HG03196 (cell line): ENCODE data around the gene LMO3.
"Not testable (repeated sequence)": the region's sequence is repeated elsewhere in the genome, so short reads cannot be mapped to it uniquely, and the experiment has no call there.

Experiments used
- ATAC-seq: cut with Tn5 transposase; IDR thresholded peaks from one replicate; pipeline ENCODE4 v1.9.1; 2021; ENCODE audit not compliant: unreplicated experiment

LMO3 gene

DNA sequence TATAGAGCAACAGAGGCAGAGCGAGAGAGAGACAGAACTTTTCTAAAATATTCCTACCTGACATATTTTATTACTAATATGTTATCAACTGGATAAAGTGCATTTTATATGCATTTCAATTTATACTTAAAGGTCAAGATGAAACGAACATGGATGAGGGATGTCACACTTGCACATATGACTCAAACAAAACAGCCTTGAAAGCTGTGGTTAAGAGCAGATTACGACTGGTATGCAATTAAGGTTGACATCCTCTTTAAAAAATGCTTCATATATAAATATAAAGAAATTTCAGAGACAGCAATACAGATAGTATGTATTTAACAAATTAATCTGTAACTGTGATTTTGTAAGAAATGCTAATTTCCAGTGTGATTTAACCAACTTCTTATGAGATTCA is 52.5 kb downstream of the LMO3 start:
- ATAC-seq: no peak

DNA sequence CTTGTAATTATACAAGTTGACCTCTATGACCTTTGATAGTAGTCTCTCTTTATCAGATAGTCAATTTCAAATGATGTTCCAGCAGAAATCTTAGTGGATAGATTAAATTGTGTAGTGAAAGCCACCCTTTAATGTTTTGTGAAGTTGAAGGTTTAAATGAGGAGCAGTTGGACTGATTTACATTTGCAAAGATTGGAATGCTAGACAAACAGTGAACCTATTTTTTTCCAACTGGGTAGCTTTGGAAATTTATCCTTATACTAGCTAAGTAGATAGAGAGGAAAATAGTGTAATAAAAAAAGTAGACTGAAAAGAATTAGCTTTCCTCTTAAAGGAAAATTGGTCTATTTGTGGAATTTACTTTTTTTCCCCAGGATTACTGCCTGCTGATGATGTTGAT is 53.7 kb downstream of the LMO3 start:
- ATAC-seq: no peak

DNA sequence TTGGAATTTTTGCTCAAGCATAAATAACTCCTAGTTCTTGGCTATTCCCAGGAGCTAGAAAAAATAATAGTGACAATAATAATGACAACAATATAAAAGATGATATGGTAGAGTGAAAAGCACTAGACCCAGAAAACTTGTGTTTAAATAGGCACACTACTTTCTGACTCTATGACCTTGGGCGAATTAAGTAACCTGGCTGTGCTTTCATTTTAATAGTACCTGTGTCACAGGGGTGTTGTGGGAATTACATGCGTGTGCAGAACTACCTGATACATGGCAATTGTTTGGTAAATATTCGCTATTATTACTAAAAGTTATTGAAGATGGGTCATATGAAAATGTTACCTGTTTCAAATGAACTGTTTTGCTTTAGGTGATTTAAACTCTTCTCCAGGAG is 60.1 kb downstream of the LMO3 start:
- ATAC-seq: no peak

DNA sequence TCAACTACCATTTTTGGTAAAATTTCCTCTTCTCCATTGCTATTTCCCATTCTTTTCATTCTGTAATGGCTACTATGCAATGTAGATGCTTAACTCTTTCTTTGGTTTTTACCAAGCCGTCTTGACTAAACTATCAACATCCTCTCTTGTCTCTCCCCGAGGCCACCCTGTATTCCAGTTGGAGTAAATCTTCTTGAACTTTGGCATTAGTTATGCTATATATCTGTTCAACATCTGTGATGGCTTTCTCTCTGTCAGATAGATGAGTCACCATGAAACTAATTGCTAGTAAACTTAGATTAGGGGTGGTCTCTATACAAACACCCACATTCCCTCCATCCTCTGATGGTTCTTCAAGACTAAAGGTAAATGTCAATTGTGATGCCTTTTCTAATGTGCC is 63.4 kb downstream of the LMO3 start:
- no peak for ATAC-seq

DNA sequence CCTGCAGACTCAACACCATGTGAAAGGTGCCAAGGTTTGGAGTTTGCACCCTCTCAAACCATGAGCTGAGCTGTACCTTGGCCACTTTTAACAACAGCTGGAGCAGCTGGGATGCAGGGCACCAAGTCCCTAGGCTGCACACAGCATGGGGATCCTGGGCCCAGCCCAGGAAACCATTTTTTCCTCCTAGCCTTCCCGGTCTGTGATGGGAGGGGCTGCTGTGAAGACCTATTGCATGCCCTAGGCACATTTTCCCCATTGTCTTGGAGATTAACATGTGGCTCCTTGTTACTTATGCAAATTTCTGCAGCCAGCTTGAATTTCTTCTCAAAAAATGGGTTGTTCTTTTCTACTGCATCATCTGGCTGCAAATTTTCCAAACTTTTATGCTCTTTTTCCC is 68.3 kb downstream of the LMO3 start:
- ATAC-seq: not testable (repeated sequence)

DNA sequence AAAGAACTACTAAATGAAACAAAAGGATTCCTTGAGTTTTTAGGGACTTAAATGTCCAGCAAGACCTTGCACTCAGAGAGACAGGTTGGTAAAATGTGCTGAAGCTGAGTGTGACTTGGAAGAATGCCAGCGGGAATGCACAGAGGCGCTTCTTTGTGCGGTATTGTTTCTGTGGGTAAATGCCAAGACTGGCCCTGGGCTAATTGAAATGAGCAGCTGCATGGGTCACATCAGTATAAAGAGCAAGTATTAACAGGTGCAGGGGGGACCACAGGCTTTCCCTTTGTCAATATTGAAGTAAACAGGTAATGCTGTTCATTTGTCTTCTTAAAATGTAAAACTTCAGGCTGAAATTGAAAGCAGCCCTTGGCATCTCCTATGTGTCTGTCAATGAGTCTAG is 74.3 kb downstream of the LMO3 start:
- no peak for ATAC-seq

DNA sequence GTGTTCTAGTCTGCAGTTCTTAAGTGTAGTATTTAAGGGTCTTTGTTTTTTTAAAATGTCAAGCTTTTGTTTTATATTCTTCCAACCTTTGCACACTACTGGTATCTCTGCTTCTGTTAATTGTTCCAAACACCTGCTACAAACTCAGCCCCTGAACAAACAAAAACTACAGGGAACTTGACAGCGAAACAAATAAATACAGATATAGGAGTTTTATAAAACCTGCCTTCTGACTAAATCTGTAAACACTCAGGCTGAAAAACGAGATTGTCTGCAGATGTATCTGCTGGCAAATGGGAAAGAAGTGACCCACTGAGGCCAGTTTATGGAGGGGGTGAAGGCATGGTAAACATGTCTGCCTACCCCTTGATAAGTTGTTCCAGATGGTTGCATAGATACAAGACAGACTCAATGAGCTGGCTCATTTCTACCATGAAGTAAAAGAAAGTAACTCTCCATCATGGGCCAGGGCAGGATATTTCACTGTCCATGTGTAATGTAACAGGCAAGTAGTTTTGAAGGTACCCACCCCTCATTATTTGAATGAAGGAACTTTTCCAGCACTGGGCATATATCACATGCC is 75.6 kb downstream of the LMO3 start:
- ATAC-seq: no peak

DNA sequence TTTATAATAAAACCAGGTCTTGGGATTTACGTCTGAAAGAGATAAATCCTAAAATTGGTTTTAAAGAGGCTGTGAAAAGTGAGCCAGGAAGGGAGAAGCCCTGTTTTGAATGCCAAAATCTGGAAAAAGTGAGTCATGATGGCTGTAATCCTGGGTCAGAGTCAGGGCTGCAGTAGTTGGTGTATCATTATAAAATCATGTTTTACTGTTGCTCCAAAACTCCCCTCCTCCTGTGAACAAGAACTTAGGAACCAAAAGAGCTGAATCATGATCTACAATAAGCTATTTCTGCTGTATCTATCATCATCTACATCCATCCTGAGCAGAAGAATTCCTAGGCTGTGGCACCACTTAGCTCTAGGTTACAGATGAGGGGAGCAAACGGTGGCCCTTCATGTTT is 79.3 kb downstream of the LMO3 start:
- ATAC-seq: no peak

DNA sequence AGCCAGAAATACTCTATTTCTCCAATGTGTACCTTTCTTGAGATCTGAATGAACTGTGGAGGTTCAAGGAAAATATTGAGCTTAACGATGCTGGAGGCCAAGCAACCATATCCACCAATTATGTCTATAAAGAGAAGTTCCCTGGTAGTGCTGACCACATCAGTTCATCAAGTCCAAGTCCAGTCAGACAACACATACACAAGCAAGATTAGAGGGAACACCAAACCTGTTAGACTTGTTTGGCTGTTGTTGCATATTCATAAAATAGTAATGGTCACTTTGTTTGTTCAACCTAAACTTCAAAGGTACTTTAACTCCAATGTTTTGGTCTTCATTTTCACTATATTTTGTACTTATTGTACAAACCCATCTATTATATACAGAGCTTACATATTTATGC is 81.6 kb downstream of the LMO3 start:
- no peak for ATAC-seq

DNA sequence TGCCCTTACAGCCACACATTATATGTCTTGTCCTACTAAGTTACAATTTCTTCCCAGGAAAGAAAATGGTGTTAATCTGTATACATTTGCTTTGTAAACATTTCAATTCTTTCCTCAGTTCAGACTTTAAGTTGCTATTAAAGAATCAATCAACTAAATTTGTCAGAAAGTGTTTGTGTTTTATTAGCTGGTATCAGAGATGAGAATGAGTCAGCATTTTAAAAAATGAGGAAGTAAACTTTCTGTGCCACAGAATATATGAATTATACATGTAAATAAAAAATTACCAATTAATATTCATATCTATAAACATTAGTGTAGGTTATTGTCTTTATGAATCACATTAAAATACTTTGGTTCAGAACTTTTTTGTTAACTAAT is 82.0 kb downstream of the LMO3 start:
- ATAC-seq: no peak

DNA sequence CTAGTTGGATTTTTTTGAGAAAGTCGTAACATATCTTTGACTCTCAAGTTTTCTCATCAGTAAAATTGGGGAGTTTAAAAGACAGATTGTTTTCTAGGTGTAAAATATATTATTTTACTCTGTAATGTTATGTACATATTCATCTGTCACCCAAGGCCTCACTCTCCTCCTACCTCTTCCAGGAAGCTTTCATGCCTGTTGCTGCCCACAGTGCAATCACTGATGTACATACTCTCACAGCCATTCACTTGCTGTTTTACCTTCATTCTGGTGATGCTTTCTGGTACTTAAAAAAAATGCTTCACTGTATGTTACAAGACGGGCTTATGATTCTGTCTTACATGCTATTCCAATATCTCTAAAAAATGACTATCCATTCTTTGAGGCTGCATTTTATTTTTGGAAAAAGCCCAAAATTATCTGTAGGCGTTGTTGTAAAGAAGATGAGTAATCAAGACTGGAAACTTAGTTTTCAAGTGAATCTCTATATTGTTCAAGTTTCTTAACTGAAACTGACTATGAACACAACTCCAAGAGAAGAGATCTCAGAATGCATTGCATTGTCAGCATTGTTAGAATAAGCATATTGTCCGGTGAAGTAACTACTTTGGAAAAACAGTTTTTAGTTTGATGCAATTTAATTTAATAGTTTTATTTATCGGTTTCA is 82.5 kb downstream of the LMO3 start:
- no peak for ATAC-seq

DNA sequence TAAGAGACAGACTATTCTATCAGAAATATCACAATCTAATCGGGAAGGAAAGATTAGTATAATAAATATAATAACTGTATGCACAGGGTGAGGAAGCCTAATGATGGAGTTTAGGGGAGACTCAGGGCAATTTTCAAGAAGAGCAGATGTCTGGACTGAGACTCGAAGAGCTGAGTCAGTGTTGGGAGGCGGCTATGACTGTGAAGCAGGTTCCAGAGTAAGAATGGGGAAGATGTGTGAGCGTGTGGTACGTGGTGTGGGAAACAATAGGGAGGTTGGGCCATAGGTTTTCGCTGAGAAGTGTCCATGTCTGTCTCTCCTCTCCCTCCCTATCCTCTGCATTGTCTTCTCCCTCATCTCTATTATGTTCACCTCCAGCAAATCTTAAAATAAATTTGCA is 85.6 kb downstream of the LMO3 start:
- no peak for ATAC-seq

DNA sequence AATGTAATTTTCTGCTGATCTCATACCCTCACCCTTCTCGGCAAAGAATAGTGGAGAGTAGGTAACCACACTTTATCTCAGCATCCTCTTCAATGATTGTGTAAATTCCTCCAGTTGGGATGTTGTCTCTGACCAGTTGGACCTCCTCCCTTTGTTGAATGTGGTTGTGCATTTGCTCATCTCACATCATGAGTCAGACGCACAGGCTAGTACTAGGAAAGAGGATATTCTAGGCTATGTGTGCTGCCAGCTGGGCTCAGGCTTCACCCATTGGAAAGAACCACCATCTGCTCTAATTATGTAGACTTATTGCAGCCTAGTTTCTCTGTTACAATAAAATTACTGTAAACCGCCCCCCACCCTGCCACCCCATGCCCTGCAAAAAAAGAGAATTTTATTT is 90.3 kb downstream of the LMO3 start:
- ATAC-seq: no peak

DNA sequence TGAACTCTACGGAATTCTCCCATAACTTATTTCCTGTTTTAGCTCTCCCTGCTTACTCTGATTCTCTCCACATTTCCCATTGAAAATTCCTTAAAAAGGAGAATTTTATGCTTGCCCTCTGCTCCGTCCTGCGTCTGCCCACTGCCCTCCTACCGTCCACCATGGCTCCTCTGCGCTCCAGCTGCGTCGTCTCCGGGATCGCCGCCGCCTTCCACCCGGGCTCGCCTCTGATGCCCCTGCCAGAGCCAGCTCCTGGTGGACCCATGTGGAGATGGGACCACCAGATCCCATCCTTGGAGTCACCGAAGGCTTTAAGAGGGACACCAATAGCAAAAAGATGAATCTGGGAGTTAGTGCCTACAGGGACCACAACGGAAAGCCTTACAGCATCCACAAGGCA is 92.7 kb downstream of the LMO3 start:
- ATAC-seq: no peak

DNA sequence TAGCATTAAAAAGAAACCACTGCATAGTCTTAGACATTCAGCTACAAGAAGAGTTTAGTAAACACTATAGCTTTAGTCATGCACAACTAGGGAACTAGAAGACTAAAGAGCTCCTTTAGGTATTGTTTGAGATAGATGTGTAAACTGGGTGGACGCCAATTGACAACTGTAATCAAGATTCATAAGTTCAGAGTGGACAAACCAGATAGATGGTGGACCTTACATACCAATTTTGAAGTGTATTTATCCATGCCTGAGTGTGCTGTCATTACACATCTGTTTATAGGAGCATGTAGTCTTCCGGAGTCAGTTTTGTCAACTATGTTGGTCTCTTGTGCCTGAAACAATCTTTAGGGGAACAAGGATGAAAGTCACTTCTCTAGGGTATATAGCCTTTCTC is 96.6 kb downstream of the LMO3 start:
- no peak for ATAC-seq

DNA sequence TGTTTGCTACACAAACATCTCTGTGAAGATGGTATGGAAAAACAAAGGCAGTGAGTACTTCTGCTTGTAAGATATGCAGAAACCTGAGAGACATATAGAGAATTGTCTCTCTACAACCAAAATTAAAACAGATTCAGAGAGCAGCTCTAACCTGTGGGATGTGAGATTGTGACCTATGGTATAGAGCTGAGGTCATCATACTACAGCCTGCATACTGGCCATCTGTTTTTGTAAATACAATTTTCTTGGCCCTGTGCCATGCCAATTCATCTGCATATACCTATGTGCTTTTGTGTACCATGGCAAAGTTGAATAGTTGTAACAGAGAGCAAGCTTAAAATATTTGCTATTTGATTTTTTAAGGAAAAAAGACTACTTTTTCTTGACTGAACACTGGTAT is 99.6 kb downstream of the LMO3 start:
- ATAC-seq: no peak

DNA sequence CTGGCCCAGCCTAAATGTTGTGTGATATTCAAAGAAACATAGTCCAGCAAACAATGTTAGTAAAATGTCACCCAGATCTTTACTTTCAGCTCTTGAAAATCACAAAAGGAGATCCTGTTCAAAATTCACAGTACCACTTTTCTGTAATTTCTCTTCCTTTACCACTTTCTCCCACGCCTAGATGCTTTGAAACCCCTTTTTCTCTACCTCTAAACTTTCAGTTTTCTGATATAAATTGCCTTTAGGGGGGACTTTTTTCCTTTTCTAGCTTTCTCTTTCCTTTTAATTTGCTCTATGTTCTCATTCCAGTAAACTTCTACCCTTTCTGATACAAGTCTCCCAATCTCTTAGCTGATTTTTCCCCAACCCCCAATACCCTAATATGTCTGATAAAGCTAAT is 101.8 kb downstream of the LMO3 start:
- ATAC-seq: no peak

DNA sequence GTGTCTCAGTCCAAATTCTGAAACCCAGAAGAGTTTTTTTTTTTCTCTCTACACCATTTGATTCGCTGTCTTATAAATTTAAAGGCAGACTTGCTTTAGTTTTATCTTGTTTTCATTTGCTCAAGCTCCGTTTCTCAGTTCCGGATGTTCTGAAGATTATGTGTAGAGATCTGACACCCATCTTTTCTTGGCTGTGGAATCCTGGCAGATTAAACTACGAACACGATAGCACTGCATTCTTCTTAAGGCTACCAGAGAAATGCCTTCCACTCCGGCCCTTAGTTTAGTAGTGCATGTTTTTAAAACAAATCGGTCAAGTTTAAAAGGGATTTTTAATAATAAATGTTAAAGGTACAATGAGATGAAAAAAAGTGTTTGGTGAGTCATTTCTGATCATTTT is 106.4 kb downstream of the LMO3 start:
- ATAC-seq: no peak
